ENCODE results near the gene PCARE. TPM values are rescaled to one million over a fixed set of nuclear protein-coding genes. Genes with fewer than 3 reads are reported as not detected.

PCARE gene
- total RNA-seq, 1 experiment from 2014 or later = not detected

- H3K36me3 ChIP-seq (ENCODE audit: control insufficient read depth, insufficient read depth, low read length) = no peaks in the 10 kb centered on the region
- intact Hi-C loops (cut with micrococcal nuclease; ENCODE audit: unreplicated experiment) = no loop called here
- no peak overlapping the region for H3K27ac ChIP-seq (ENCODE audit: low read length)
- ATAC-seq (no peak), DNase-seq (ENCODE audit: low read depth, low spot score) (no peak)
- no TSS peak for BruUV-seq (replicated peaks)
- no peaks in the 10 kb centered on the region for H3K27me3 ChIP-seq (ENCODE audit: control insufficient read depth, insufficient read depth, low read length)
- CTCF ChIA-PET = no interaction called here
- in situ Hi-C loops (cut with HindIII; ENCODE audit: low pct_unique_long_range_greater_than_20kb, low sequenced_read_pairs) = no loop called here
- no peak for TF ChIP-seq TCF7L2 (IDR thresholded peaks at IDR 0.05; ENCODE audit: low read depth, low read length)
- TF ChIP-seq SIN3A (IDR thresholded peaks at IDR 0.05; ENCODE audit: borderline replicate concordance, insufficient read depth, low read depth, low read length) = no peak
- no peak for TF ChIP-seq POLR2AphosphoS5 (IDR thresholded peaks at IDR 0.05; ENCODE audit: low read depth, low read length)
- TF ChIP-seq CTCF (IDR thresholded peaks at IDR 0.05) = no peak
- no peak for TF ChIP-seq REST (IDR thresholded peaks at IDR 0.05; ENCODE audit: insufficient read depth in 1 of 2, low read depth in 2 of 2, low read length in 1 of 2)
- POLR2A ChIA-PET = no interaction called here
- H3K9me3 ChIP-seq (ENCODE audit: control insufficient read depth, insufficient read depth, low read depth, low read length) = no peaks in the 10 kb centered on the region
- H3K4me1 ChIP-seq (ENCODE audit: control insufficient read depth, insufficient read depth, low read length) = no peaks in the 10 kb centered on the region
- no peak overlapping the region for H3K4me3 ChIP-seq (ENCODE audit: low read depth in 2 of 2, low read length in 2 of 2)
These were observed 1.2 kb downstream of the PCARE start for GRCh38 chr2:29072971-29073725.

GRCh38 chr2:29072251-29072650, 2.1 kb downstream of the PCARE start:
- no peak overlapping the region for H3K27ac ChIP-seq (ENCODE audit: low read length)
- ATAC-seq = no peak
- no peak for DNase-seq (ENCODE audit: low read depth, low spot score)
- H3K9me3 ChIP-seq (ENCODE audit: control insufficient read depth, insufficient read depth, low read depth, low read length) = no peaks in the 10 kb centered on the region
- no peak for TF ChIP-seq CTCF (IDR thresholded peaks at IDR 0.05)
- no peak for TF ChIP-seq POLR2AphosphoS5 (IDR thresholded peaks at IDR 0.05; ENCODE audit: low read depth, low read length)
- no peak for TF ChIP-seq REST (IDR thresholded peaks at IDR 0.05; ENCODE audit: insufficient read depth in 1 of 2, low read depth in 2 of 2, low read length in 1 of 2)
- no peak for TF ChIP-seq SIN3A (IDR thresholded peaks at IDR 0.05; ENCODE audit: borderline replicate concordance, insufficient read depth, low read depth, low read length)
- no peak for TF ChIP-seq TCF7L2 (IDR thresholded peaks at IDR 0.05; ENCODE audit: low read depth, low read length)
- BruUV-seq (replicated peaks) = no TSS peak
- H3K4me3 ChIP-seq (ENCODE audit: low read depth in 2 of 2, low read length in 2 of 2) = no peak overlapping the region
- CTCF ChIA-PET = no interaction called here
- intact Hi-C loops (cut with micrococcal nuclease; ENCODE audit: unreplicated experiment) = no loop called here
- POLR2A ChIA-PET = no interaction called here
- in situ Hi-C loops (cut with HindIII; ENCODE audit: low pct_unique_long_range_greater_than_20kb, low sequenced_read_pairs) = no loop called here
- no peaks in the 10 kb centered on the region for H3K27me3 ChIP-seq (ENCODE audit: control insufficient read depth, insufficient read depth, low read length)
- H3K4me1 ChIP-seq (ENCODE audit: control insufficient read depth, insufficient read depth, low read length) = no peaks in the 10 kb centered on the region
- no peaks in the 10 kb centered on the region for H3K36me3 ChIP-seq (ENCODE audit: control insufficient read depth, insufficient read depth, low read length)
